K562 (cell line): ENCODE data around the gene GHRL. TPM values are rescaled to one million over a fixed set of nuclear protein-coding genes. Genes with fewer than 3 reads are reported as not detected.

Experiments
- CBX5 ChIP-seq: IDR thresholded peaks from 2 replicates; pipeline ENCODE4 v1.6.1; 2014; ENCODE audit warnings: low read depth, borderline replicate concordance
- CC2D1A ChIP-seq: fragments of 450-650 bp; IDR thresholded peaks from 2 replicates; pipeline ENCODE4 v1.6.1; 2017; ENCODE audit warnings: mild to moderate bottlenecking
- ETV5 ChIP-seq: sonication (generic); formaldehyde crosslinking; IDR thresholded peaks from 2 replicates; pipeline ENCODE4 v1.4.0; 2020; ENCODE audit warnings: low read depth, mild to moderate bottlenecking, missing genetic modification reagents
- GATAD2B ChIP-seq: fragments of 450-650 bp; IDR thresholded peaks from 2 replicates; pipeline ENCODE4 v1.6.1; 2017; ENCODE audit warnings: mild to moderate bottlenecking, borderline replicate concordance
- HDAC3 ChIP-seq: fragments of 450-650 bp; IDR thresholded peaks from 2 replicates; pipeline ENCODE4 v1.6.1; 2018; ENCODE audit warnings: borderline replicate concordance, mild to moderate bottlenecking, moderate library complexity; ENCODE audit not compliant: partially characterized antibody
- HMGN3 ChIP-seq: IDR thresholded peaks from 2 replicates; pipeline ENCODE4 v1.6.1; 2011; ENCODE audit warnings: borderline replicate concordance, low read depth, mild to moderate bottlenecking, mixed read lengths, low read length; ENCODE audit not compliant: insufficient read length; ENCODE audit errors: extremely low read depth
- HOXB6 ChIP-seq: fragments of 250-450 bp; sonication (Bioruptor Pico); IDR thresholded peaks from 2 replicates; pipeline ENCODE4 v1.5.1; 2022; ENCODE audit warnings: mild to moderate bottlenecking, borderline replicate concordance
- HSF4 ChIP-seq: fragments of 250-450 bp; sonication (Bioruptor Pico); IDR thresholded peaks from 2 replicates; pipeline ENCODE4 v2.1.2; 2022; ENCODE audit warnings: mild to moderate bottlenecking, moderate library complexity, borderline replicate concordance
- IFI16 ChIP-seq: fragments of 250-450 bp; sonication (Bioruptor Pico); IDR thresholded peaks from 2 replicates; pipeline ENCODE4 v2.1.2; 2022; ENCODE audit warnings: mild to moderate bottlenecking, inconsistent platforms
- KHSRP ChIP-seq: fragments of 450-650 bp; IDR thresholded peaks from 2 replicates; pipeline ENCODE4 v1.6.1; 2017
- MCM5 ChIP-seq: fragments of 450-650 bp; IDR thresholded peaks from 2 replicates; pipeline ENCODE4 v1.6.1; 2016; ENCODE audit warnings: low read depth
- NFATC3 ChIP-seq: fragments of 450-650 bp; IDR thresholded peaks from 2 replicates; pipeline ENCODE4 v1.6.1; 2017; ENCODE audit warnings: mild to moderate bottlenecking
- PYGO2 ChIP-seq: fragments of 450-650 bp; IDR thresholded peaks from 2 replicates; pipeline ENCODE4 v1.6.1; 2016; ENCODE audit warnings: mild to moderate bottlenecking, missing genetic modification characterization, moderate library complexity, missing compliant biosample characterization
- RFX1 ChIP-seq: fragments of 450-650 bp; IDR thresholded peaks from 2 replicates; pipeline ENCODE4 v1.6.1; 2016; ENCODE audit warnings: mild to moderate bottlenecking, moderate library complexity
- ZNF146 ChIP-seq: IDR thresholded peaks from one replicate; pipeline ENCODE4 v1.6.1; 2018; ENCODE audit warnings: missing compliant biosample characterization; ENCODE audit not compliant: unreplicated experiment
- polyA plus RNA-seq, 8 experiments: library from polyadenylated mRNA; depleted of rRNA in 4 of 8; stranded (reverse) in 5 of 8; unstranded in 3 of 8; fragments of >200 nt; fragmentation: Nextera tagmentation in 2 of 8; fragmentation: Illumina TruSeq in 1 of 8; extraction: Ambion mirVana in 2 of 8; extraction: Trizol in 1 of 8; gene quantifications; 2 replicates each; pipeline versions ENCODE4 v1.2.1 to v1.2.3, GENCODE V29; 2011 to 2014; ENCODE audit warnings: inconsistent platforms in 1 of 8, missing spikeins in 1 of 8
- total RNA-seq, 7 experiments: library from RNA; depleted of rRNA in 6 of 7; stranded (reverse); fragments of >200 nt in 6 of 7; fragmentation: Illumina TruSeq in 2 of 7; extraction: Trizol in 2 of 7; gene quantifications; 2 replicates each; pipeline versions ENCODE4 v1.2.1 to v1.2.3, GENCODE V29; 2011 to 2021; ENCODE audit warnings: low replicate concordance in 1 of 7
- TF ChIP-seq, protein P1 (sequence below): fragments of 250-450 bp; sonication (Bioruptor Pico); IDR thresholded peaks from 2 replicates; pipeline ENCODE4 v1.4.0; 2020
- TF ChIP-seq, protein P2 (sequence below): fragments of 450-650 bp; formaldehyde crosslinking; IDR thresholded peaks from 2 replicates; pipeline ENCODE4 v1.4.0; 2020; ENCODE audit warnings: mild to moderate bottlenecking, moderate library complexity
- TF ChIP-seq, protein P3 (sequence below), 2 experiments: fragments of 450-650 bp; IDR thresholded peaks; 2 replicates each; pipeline ENCODE4 v1.6.1; 2018; ENCODE audit warnings: mild to moderate bottlenecking in 2 of 2, low read depth in 1 of 2; ENCODE audit not compliant: partially characterized antibody in 2 of 2

Gene GHRL
- total and polyA plus RNA-seq, 9 of the 15 experiments (the other 6 are each of a cell fraction or from before 2014, with no cell fraction given): 0.08 to 0.29 (median 0.15) TPM; not detected in 5

DNA sequence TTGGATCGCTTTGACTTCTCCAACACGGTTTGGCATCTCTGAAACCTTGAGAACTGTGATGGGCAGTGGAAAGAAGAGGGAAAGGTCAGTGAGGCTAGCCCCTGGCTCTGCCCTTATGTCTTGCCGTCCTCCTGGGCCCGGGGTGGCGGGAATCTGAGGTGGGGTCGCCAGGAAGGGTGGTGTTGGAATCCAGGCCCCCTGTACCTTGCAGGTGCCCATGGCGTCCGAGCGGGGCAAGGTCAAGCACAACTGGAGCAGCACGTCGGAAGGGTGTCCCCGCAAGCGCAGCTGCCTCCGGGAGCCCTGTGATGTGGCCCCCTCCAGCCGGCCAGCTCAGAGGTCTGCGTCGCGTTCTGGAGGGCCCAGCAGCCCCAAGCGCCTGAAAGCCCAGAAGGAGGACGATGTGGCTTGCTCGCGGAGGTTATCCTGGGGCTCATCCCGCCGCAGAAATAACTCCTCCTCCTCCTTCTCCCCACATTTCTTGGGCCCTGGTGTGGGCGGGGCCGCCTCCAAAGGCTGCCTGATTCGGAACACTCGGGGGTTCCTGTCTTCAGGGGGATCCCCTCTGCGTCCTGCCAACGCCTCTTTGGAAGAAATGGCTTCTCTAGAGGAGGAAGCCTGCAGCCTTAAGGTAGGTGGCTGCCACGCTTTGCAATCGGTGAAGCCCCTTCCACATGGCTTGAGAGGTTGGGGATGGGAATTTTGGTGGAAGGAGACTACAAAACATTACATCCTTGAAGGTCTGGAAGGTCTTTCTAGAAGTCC lies 43.6 kb downstream of the GHRL start (continued):
- TF ChIP-seq, protein P1, sequence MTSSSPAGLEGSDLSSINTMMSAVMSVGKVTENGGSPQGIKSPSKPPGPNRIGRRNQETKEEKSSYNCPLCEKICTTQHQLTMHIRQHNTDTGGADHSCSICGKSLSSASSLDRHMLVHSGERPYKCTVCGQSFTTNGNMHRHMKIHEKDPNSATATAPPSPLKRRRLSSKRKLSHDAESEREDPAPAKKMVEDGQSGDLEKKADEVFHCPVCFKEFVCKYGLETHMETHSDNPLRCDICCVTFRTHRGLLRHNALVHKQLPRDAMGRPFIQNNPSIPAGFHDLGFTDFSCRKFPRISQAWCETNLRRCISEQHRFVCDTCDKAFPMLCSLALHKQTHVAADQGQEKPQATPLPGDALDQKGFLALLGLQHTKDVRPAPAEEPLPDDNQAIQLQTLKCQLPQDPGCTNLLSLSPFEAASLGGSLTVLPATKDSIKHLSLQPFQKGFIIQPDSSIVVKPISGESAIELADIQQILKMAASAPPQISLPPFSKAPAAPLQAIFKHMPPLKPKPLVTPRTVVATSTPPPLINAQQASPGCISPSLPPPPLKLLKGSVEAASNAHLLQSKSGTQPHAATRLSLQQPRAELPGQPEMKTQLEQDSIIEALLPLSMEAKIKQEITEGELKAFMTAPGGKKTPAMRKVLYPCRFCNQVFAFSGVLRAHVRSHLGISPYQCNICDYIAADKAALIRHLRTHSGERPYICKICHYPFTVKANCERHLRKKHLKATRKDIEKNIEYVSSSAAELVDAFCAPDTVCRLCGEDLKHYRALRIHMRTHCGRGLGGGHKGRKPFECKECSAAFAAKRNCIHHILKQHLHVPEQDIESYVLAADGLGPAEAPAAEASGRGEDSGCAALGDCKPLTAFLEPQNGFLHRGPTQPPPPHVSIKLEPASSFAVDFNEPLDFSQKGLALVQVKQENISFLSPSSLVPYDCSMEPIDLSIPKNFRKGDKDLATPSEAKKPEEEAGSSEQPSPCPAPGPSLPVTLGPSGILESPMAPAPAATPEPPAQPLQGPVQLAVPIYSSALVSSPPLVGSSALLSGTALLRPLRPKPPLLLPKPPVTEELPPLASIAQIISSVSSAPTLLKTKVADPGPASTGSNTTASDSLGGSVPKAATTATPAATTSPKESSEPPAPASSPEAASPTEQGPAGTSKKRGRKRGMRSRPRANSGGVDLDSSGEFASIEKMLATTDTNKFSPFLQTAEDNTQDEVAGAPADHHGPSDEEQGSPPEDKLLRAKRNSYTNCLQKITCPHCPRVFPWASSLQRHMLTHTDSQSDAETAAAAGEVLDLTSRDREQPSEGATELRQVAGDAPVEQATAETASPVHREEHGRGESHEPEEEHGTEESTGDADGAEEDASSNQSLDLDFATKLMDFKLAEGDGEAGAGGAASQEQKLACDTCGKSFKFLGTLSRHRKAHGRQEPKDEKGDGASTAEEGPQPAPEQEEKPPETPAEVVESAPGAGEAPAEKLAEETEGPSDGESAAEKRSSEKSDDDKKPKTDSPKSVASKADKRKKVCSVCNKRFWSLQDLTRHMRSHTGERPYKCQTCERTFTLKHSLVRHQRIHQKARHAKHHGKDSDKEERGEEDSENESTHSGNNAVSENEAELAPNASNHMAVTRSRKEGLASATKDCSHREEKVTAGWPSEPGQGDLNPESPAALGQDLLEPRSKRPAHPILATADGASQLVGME (CRISPR knock-in tag): no peak
- no peak for TF ChIP-seq CBX5
- no peak for TF ChIP-seq PYGO2
- no peak for TF ChIP-seq ZNF146 (CRISPR knock-in tag)
- TF ChIP-seq KHSRP: no peak
- no peak for TF ChIP-seq RFX1
- peak; percentile 29; the same call in 1 of the 2 replicates for TF ChIP-seq ETV5 (CRISPR knock-in tag)
- TF ChIP-seq, protein P2, sequence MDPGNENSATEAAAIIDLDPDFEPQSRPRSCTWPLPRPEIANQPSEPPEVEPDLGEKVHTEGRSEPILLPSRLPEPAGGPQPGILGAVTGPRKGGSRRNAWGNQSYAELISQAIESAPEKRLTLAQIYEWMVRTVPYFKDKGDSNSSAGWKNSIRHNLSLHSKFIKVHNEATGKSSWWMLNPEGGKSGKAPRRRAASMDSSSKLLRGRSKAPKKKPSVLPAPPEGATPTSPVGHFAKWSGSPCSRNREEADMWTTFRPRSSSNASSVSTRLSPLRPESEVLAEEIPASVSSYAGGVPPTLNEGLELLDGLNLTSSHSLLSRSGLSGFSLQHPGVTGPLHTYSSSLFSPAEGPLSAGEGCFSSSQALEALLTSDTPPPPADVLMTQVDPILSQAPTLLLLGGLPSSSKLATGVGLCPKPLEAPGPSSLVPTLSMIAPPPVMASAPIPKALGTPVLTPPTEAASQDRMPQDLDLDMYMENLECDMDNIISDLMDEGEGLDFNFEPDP (CRISPR knock-in tag): no peak
- TF ChIP-seq HSF4 (CRISPR knock-in tag): no peak
- no peak for TF ChIP-seq NFATC3
- TF ChIP-seq HDAC3: no peak
- TF ChIP-seq, protein P3, sequence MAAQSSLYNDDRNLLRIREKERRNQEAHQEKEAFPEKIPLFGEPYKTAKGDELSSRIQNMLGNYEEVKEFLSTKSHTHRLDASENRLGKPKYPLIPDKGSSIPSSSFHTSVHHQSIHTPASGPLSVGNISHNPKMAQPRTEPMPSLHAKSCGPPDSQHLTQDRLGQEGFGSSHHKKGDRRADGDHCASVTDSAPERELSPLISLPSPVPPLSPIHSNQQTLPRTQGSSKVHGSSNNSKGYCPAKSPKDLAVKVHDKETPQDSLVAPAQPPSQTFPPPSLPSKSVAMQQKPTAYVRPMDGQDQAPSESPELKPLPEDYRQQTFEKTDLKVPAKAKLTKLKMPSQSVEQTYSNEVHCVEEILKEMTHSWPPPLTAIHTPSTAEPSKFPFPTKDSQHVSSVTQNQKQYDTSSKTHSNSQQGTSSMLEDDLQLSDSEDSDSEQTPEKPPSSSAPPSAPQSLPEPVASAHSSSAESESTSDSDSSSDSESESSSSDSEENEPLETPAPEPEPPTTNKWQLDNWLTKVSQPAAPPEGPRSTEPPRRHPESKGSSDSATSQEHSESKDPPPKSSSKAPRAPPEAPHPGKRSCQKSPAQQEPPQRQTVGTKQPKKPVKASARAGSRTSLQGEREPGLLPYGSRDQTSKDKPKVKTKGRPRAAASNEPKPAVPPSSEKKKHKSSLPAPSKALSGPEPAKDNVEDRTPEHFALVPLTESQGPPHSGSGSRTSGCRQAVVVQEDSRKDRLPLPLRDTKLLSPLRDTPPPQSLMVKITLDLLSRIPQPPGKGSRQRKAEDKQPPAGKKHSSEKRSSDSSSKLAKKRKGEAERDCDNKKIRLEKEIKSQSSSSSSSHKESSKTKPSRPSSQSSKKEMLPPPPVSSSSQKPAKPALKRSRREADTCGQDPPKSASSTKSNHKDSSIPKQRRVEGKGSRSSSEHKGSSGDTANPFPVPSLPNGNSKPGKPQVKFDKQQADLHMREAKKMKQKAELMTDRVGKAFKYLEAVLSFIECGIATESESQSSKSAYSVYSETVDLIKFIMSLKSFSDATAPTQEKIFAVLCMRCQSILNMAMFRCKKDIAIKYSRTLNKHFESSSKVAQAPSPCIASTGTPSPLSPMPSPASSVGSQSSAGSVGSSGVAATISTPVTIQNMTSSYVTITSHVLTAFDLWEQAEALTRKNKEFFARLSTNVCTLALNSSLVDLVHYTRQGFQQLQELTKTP (IDR thresholded peaks at IDR 0.05; ENCODE audit: low read depth in 1 of 2, partially characterized antibody in 2 of 2): no peak
- TF ChIP-seq HOXB6 (CRISPR knock-in tag): no peak
- no peak for TF ChIP-seq IFI16
- TF ChIP-seq GATAD2B: no peak
- TF ChIP-seq HMGN3: no peak
- TF ChIP-seq CC2D1A: no peak
- no peak for TF ChIP-seq MCM5
